Tibial nerve (tissue), 4 donors: ENCODE measurements around the gene JCHAIN. TPM values are rescaled to one million over a fixed set of nuclear protein-coding genes. Genes with fewer than 3 reads are reported as not detected.
A peak's percentile ranks its signal among the peaks of the same experiment; 100 is the strongest.
"Not testable (repeated sequence)": the region's sequence is repeated elsewhere in the genome, so short reads cannot be mapped to it uniquely, and the experiment has no call there.

Experiments
- DNase-seq, 2 donors: peaks; one replicate each; pipeline ENCODE4 v3.0.0-alpha.2; 2019; ENCODE audit warnings: low spot score in 2 of 2
- H3K27ac ChIP-seq, 4 donors: fragments of 200-600 bp; sonication (generic) in 3 of 4; one replicate each; pipeline ENCODE4 v1.5.1; 2017 to 2019; ENCODE audit warnings: mild to moderate bottlenecking in 1 of 4
- H3K27me3 ChIP-seq, 2 donors: fragments of 200-600 bp; sonication (generic) in 1 of 2; one replicate each; pipeline versions ENCODE4 v1.5.1 to v1.6.0; 2017 to 2019
- H3K36me3 ChIP-seq, 3 donors: fragments of 200-600 bp; sonication (generic); one replicate each; pipeline ENCODE4 v1.5.1; 2018 to 2019
- H3K4me1 ChIP-seq, 4 donors: fragments of 200-600 bp; sonication (generic) in 3 of 4; one replicate each; pipeline ENCODE4 v1.5.1; 2017 to 2019
- H3K4me3 ChIP-seq, 4 donors: fragments of 200-600 bp; sonication (generic) in 3 of 4; one replicate each; pipeline ENCODE4 v1.5.1; 2017 to 2019; ENCODE audit warnings: mild to moderate bottlenecking in 1 of 4, moderate library complexity in 1 of 4
- H3K9me3 ChIP-seq, 4 donors: fragments of 200-600 bp; sonication (generic) in 3 of 4; one replicate each; pipeline ENCODE4 v1.5.1; 2017 to 2019
- EP300 ChIP-seq, 2 donors: sonication (generic); formaldehyde crosslinking; IDR thresholded peaks; one replicate each; pipeline ENCODE4 v1.6.1; 2017; ENCODE audit warnings: antibody characterized with exemption in 2 of 2, mild to moderate bottlenecking in 1 of 2
- POLR2A ChIP-seq, 2 donors: fragments of 450-650 bp; IDR thresholded peaks; one replicate each; pipeline ENCODE4 v1.6.1; 2017; ENCODE audit warnings: antibody characterized with exemption in 2 of 2, mild to moderate bottlenecking in 2 of 2, moderate library complexity in 2 of 2
- WGBS, 2 donors: methylation state at CpG; one replicate each; pipeline ENCODE4 v1.1.5; 2018; 5-methylcytosine and 5-hydroxymethylcytosine counted together
- total RNA-seq, 4 donors: library from RNA; depleted of rRNA; stranded (reverse); fragments of >200 nt; gene quantifications; one replicate each; pipeline ENCODE4 v1.1.0, GENCODE V29; 2016
- TF ChIP-seq, protein P1 (sequence below), 5 experiments: fragments of 200-600 bp in 3 of 5; fragments of 450-650 bp in 2 of 5; sonication (generic) in 3 of 5; IDR thresholded peaks; one replicate each; pipeline ENCODE4 v1.5.1; 2016 to 2019; ENCODE audit warnings: antibody characterized with exemption in 5 of 5, mild to moderate bottlenecking in 3 of 5, moderate library complexity in 2 of 5

JCHAIN gene
- total RNA-seq, 4 donors from 2014 or later = 3.1 to 17.4 (median 4.8) TPM

DNA sequence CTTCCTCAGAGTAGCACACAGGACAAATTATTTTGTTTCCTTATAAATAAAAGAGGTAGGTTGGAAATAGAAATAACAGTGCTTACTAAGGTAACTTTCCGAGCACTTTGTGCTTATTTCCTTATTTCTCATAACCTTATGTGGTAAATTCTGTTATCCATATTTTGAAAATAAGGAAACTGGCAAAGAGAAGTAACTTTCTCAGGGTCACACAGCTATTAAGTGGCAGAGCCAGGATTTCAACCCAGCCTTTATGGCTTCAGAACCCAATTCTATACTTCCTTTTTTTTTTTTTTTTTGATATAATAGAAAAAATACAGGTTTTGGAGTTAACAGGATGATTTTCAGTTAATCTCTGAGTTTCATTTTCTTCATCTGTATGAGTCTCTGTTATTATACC lies 25.4 kb upstream of the JCHAIN start:
- peaks cover 0 to 45% (median 20%) of the 10 kb centered on the region in 4 donors for H3K4me1 ChIP-seq
- peaks cover 0 to 34% (median 0%) of the 10 kb centered on the region in 3 donors for H3K36me3 ChIP-seq
- no peak overlapping the region for H3K27ac ChIP-seq
- 68 to 89% methylated on average over 1 of the region's 1 CpG for WGBS, 2 donors
- H3K4me3 ChIP-seq = no peak overlapping the region
- no peaks in the 10 kb centered on the region for H3K27me3 ChIP-seq
- TF ChIP-seq EP300 (IDR thresholded peaks at IDR 0.05) = no peak
- TF ChIP-seq POLR2A (IDR thresholded peaks at IDR 0.05) = no peak
- TF ChIP-seq, protein P1, sequence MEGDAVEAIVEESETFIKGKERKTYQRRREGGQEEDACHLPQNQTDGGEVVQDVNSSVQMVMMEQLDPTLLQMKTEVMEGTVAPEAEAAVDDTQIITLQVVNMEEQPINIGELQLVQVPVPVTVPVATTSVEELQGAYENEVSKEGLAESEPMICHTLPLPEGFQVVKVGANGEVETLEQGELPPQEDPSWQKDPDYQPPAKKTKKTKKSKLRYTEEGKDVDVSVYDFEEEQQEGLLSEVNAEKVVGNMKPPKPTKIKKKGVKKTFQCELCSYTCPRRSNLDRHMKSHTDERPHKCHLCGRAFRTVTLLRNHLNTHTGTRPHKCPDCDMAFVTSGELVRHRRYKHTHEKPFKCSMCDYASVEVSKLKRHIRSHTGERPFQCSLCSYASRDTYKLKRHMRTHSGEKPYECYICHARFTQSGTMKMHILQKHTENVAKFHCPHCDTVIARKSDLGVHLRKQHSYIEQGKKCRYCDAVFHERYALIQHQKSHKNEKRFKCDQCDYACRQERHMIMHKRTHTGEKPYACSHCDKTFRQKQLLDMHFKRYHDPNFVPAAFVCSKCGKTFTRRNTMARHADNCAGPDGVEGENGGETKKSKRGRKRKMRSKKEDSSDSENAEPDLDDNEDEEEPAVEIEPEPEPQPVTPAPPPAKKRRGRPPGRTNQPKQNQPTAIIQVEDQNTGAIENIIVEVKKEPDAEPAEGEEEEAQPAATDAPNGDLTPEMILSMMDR (IDR thresholded peaks at IDR 0.05) = no peak
- DNase-seq = no peak
- no peaks in the 10 kb centered on the region for H3K9me3 ChIP-seq

DNA sequence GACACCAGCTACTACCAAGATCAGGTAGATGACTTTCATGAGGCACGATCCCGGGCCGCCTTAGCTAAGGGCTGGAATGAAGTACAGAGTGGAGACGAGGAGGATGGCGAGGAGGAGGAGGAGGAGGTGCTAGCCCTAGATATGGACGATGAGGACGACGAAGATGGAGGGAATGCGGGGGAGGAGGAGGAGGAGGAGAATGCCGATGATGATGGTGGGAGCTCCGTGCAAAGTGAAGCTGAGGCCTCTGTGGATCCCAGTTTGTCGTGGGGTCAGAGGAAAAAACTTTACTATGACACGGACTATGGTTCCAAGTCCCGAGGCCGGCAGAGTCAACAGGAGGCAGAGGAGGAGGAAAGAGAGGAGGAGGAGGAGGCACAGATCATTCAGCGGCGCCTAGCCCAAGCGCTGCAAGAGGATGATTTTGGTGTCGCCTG lies 22.5 kb upstream of the JCHAIN start:
- H3K9me3 ChIP-seq = no peaks in the 10 kb centered on the region
- WGBS, 2 donors = 2 to 3% methylated on average over 19 of the region's 19 CpGs

DNA sequence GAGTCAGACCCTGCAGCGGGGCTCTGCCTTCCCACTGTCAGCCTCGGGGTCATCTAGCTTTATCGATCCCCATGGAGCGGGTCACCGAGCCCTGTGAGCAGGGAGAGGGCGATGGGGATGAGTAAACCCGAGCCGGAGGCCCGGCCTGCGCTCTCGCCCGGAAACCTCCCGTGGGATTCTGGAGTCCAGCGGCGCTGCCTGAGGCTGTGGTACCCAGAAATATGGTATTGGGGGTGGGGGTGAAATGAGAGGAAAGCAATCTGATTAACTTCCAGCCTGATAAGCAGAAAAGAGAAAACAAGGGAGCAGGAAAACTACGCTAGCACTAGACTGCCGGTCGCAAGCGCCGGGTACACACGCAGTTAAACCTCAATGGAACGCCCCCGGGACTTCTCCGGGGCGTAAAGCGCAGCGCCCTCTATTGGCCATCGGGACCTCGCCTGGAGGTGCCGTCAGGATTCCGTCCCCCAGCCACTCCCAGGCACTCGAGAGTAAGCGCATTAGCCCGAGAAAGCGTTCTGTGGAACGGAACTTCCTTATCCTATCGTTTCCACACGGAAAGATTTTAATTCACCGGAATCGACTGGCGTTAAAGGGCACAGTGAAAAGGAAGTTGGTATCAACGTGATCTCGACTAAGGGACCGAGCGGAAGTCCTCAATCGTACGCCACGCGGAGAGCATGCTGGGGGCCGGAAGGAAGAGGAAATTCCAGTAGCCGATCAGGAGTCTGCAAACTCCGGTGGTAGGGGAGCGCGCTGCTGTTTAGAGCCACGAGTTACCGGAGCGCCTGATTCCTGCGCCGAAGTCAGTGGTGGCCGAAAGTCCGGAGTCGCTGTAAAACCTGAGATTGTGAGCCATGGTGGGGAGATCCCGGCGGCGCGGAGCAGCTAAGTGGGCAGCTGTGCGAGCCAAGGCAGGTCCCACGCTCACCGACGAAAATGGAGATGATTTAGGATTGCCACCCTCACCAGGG lies 21.8 kb upstream of the JCHAIN start, which contains the start of gene UTP3:
UTP3 (plus strand) TSS at position 712 of the 974 bp plus-strand sequence; CDS start at position 858, 146 bp downstream.
- Histone ChIP-seq H3K9me3 (no peaks in the 10 kb centered on the region), H3K4me3 (peak within 1 kb of the TSS; percentile 73 to 93 (median 86)), H3K27ac (peak within 1 kb of the TSS; percentile 93 to 97 (median 95)), H3K4me1 (peaks cover 0 to 45% (median 20%) of the 10 kb centered on the region in 4 donors), H3K36me3 (peaks cover 0 to 18% (median 0%) of the 10 kb centered on the region in 3 donors), H3K27me3 (no peaks in the 10 kb centered on the region)
- 1% methylated on average over 65 to 70 of the region's 70 CpGs for WGBS, 2 donors
- DNase-seq = peak; percentile 90 to 93
- TF ChIP-seq EP300 (IDR thresholded peaks at IDR 0.05) = peak; percentile 88 to 98
- peak; percentile 35 to 59 for TF ChIP-seq POLR2A (IDR thresholded peaks at IDR 0.05)
- TF ChIP-seq, protein P1 (IDR thresholded peaks at IDR 0.05) = peak; percentile 91 to 98 (median 96)

More for the DNA sequence above, 22.5 kb upstream of the JCHAIN start:
- Histone ChIP-seq H3K27me3 (no peaks in the 10 kb centered on the region), H3K27ac (peak overlapping the region; percentile 93 to 97 (median 95)), H3K4me1 (peaks cover 0 to 45% (median 20%) of the 10 kb centered on the region in 4 donors), H3K36me3 (peaks cover 0 to 23% (median 0%) of the 10 kb centered on the region in 3 donors), H3K4me3 (peak overlapping the region; percentile 73 to 93 (median 86))
- no peak for DNase-seq
- TF ChIP-seq, protein P1 (IDR thresholded peaks at IDR 0.05) = no peak
- TF ChIP-seq POLR2A (IDR thresholded peaks at IDR 0.05) (no peak), EP300 (IDR thresholded peaks at IDR 0.05) (no peak)

DNA sequence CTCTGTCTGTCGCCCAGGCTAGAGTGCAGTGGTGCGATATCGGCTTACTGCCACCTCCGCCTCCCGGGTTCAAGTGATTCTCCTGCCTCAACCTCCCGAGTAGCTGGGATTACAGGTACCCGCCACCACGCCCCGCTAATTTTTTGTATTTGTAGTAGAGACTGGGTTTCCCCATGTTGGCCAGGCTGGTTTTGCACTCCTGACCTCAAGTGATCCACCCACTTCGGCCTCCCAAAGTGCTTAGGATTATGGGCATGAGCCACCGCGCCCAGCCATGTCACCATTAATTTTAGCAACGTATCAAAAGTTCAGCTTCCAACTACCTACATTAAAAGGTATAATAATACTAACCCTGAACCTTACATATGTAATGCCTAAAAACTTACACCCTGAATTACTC lies 21.1 kb upstream of the JCHAIN start:
- Histone ChIP-seq H3K4me3 (peak overlapping the region; percentile 43 to 93 (median 81)), H3K36me3 (peaks cover 0 to 17% (median 0%) of the 10 kb centered on the region in 3 donors), H3K27ac (peak overlapping the region; percentile 93 to 97 (median 95)), H3K9me3 (no peaks in the 10 kb centered on the region), H3K27me3 (no peaks in the 10 kb centered on the region), H3K4me1 (peaks cover 0 to 39% (median 20%) of the 10 kb centered on the region in 4 donors)
- TF ChIP-seq EP300 (IDR thresholded peaks at IDR 0.05) (no peak), POLR2A (IDR thresholded peaks at IDR 0.05) (no peak)
- TF ChIP-seq, protein P1 (IDR thresholded peaks at IDR 0.05) = no peak
- peak in 1 of 2 donors; percentile 14 for DNase-seq
- 68 to 69% methylated on average over 13 of the region's 13 CpGs for WGBS, 2 donors

DNA sequence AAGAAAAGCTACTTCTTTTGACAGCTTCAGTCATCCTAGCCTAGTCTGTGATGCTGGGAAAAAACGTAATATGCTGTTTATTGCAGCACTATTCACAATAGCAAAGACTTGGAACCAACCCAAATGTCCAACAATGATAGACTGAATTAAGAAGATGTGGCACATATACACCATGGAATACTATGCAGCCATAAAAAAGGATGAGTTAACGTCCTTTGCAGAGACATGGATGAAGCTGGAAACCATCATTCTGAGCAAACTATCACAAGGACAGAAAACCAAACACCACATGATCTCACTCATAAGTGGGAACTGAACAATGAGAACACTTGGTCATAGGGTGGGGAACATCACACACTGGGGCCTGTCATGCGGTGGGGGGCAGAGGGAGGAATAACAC lies 15.8 kb upstream of the JCHAIN start:
- not testable (repeated sequence) for H3K4me1 ChIP-seq, H3K9me3 ChIP-seq, DNase-seq, H3K27ac ChIP-seq, H3K27me3 ChIP-seq, H3K4me3 ChIP-seq, H3K36me3 ChIP-seq
- WGBS, 2 donors = 86 to 87% methylated on average over 3 of the region's 3 CpGs
